Gastroesophageal sphincter (tissue), 4 donors: Measurements from ENCODE around the gene CMBL. TPM values are rescaled to one million over a fixed set of nuclear protein-coding genes. Genes with fewer than 3 reads are reported as not detected.
"Not testable (repeated sequence)": the region's sequence is repeated elsewhere in the genome, so short reads cannot be mapped to it uniquely, and the experiment has no call there.

Experiments
- ATAC-seq: fragments of 150-250 bp; one replicate; pipeline ENCODE4 v1.9.1; 2016; ENCODE audit warnings: mild to moderate bottlenecking, moderate library complexity
- H3K27ac ChIP-seq, 4 donors: fragments of 200-600 bp; sonication (generic) in 3 of 4; 1 replicate in 3 of 4; 2 replicates in 1 of 4; pipeline ENCODE4 v1.5.1; 2016 to 2019
- H3K27me3 ChIP-seq: fragments of 200-600 bp; sonication (generic); one replicate; pipeline ENCODE4 v1.5.1; 2019
- H3K36me3 ChIP-seq, 2 donors: fragments of 200-600 bp; sonication (generic); one replicate each; pipeline ENCODE4 v1.5.1; 2019; ENCODE audit warnings: control low read depth in 1 of 2
- H3K4me1 ChIP-seq, 3 donors: fragments of 200-600 bp; sonication (generic); 1 replicate in 2 of 3; 2 replicates in 1 of 3; pipeline ENCODE4 v1.5.1; 2016 to 2019; ENCODE audit warnings: control low read depth in 2 of 3
- H3K4me3 ChIP-seq, 2 donors: fragments of 200-600 bp; sonication (generic); one replicate each; pipeline ENCODE4 v1.5.1; 2019; ENCODE audit warnings: mild to moderate bottlenecking in 1 of 2, moderate library complexity in 1 of 2
- H3K9me3 ChIP-seq, 3 donors: fragments of 200-600 bp; sonication (generic); one replicate each; pipeline ENCODE4 v1.5.1; 2017 to 2019; ENCODE audit warnings: control low read depth in 2 of 3
- EP300 ChIP-seq: sonication (generic); formaldehyde crosslinking; IDR thresholded peaks from one replicate; pipeline ENCODE4 v1.6.1; 2017; ENCODE audit warnings: antibody characterized with exemption, mild to moderate bottlenecking
- POLR2A ChIP-seq, 2 donors: fragments of 450-650 bp; IDR thresholded peaks; one replicate each; pipeline ENCODE4 v1.6.1; 2017; ENCODE audit warnings: antibody characterized with exemption in 2 of 2, mild to moderate bottlenecking in 2 of 2, moderate library complexity in 1 of 2
- POLR2AphosphoS5 ChIP-seq: sonication (generic); formaldehyde crosslinking; IDR thresholded peaks from one replicate; pipeline ENCODE4 v1.6.1; 2017; ENCODE audit warnings: antibody characterized with exemption
- WGBS, 2 donors: methylation state at CpG; one replicate each; pipeline ENCODE4 v1.1.5; 2018; ENCODE audit warnings: low coverage in 1 of 2; 5-methylcytosine and 5-hydroxymethylcytosine counted together
- total RNA-seq, 4 donors: library from RNA; depleted of rRNA; stranded (reverse); fragments of >200 nt; gene quantifications; one replicate each; pipeline ENCODE4 v1.1.0, GENCODE V29; 2016
- TF ChIP-seq, protein P1 (sequence below), 4 experiments: fragments of 200-600 bp in 2 of 4; fragments of 450-650 bp in 2 of 4; sonication (generic) in 1 of 4; IDR thresholded peaks; one replicate each; pipeline ENCODE4 v1.5.1; 2017 to 2019; ENCODE audit warnings: antibody characterized with exemption in 4 of 4, mild to moderate bottlenecking in 2 of 4, moderate library complexity in 2 of 4

The CMBL gene
- total RNA-seq, 4 donors from 2014 or later: 2.2 to 7.7 (median 4.4) TPM

DNA sequence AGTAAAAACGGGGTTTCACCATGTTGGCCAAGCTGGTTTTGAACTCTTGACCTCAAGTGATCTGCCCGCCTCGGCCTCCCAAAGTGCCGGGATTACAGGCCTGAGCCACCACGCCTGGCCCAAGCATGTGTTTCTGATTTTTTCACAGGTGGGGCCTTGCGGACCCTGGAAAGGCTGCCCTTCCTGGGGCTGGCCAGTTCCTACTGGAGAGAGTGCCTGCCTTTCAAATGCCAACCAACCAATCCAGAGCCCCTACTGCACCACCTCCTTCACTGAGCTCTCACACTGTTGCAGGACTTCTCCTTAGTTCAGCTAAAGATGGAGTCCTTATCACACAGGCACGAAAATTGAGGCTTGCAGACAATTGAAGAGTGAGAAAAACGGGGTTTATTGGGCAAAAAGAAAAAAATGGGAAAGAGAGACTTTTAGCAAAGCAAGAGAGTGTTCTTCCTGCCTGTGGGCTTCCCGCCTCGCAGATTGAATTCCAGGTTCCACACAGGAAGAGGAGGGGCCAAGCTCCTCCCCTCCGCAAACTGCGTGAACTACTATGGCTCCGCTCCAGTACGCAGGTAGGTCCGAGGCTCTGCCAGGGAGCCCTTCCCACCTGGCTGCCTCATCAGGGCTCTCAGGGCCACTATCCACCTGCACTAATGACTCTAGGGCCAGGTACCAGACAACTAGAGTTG lies 8.3 kb upstream of the CMBL start:
- Histone ChIP-seq H3K36me3 (no peaks in the 10 kb centered on the region), H3K4me1 (no peaks in the 10 kb centered on the region), H3K9me3 (no peaks in the 10 kb centered on the region), H3K27me3 (no peaks in the 10 kb centered on the region), H3K4me3 (no peak overlapping the region), H3K27ac (no peak overlapping the region)
- 91 to 96% methylated on average over 4 to 8 of the region's 15 CpGs for WGBS, 2 donors
- no peak for TF ChIP-seq POLR2A (IDR thresholded peaks at IDR 0.05)
- no peak for TF ChIP-seq POLR2AphosphoS5
- TF ChIP-seq, protein P1, sequence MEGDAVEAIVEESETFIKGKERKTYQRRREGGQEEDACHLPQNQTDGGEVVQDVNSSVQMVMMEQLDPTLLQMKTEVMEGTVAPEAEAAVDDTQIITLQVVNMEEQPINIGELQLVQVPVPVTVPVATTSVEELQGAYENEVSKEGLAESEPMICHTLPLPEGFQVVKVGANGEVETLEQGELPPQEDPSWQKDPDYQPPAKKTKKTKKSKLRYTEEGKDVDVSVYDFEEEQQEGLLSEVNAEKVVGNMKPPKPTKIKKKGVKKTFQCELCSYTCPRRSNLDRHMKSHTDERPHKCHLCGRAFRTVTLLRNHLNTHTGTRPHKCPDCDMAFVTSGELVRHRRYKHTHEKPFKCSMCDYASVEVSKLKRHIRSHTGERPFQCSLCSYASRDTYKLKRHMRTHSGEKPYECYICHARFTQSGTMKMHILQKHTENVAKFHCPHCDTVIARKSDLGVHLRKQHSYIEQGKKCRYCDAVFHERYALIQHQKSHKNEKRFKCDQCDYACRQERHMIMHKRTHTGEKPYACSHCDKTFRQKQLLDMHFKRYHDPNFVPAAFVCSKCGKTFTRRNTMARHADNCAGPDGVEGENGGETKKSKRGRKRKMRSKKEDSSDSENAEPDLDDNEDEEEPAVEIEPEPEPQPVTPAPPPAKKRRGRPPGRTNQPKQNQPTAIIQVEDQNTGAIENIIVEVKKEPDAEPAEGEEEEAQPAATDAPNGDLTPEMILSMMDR (IDR thresholded peaks at IDR 0.05): no peak
- TF ChIP-seq EP300: no peak
- ATAC-seq: no peak

DNA sequence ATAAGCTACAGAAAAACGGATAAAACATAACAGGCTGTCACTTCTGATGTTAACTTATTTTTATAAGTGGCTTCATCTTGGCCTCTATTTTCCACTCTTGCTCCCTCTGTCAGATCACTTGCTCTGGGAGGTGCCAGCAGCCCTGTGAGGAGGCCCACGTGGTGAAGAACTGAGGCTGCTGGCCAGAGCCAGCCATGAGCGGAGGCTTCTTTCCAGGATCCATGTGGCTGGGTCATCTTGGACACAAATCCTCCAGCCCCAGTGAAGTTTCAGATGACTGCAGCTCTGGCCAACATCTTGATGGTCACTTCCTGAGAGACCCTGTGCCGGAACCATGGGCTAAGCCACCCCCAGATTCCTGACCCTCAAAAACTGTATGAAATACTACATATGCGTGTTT lies 7.5 kb upstream of the CMBL start:
- Histone ChIP-seq H3K4me1 (no peaks in the 10 kb centered on the region), H3K27me3 (no peaks in the 10 kb centered on the region), H3K9me3 (no peaks in the 10 kb centered on the region), H3K27ac (no peak overlapping the region), H3K4me3 (no peak overlapping the region), H3K36me3 (no peaks in the 10 kb centered on the region)
- TF ChIP-seq POLR2A (IDR thresholded peaks at IDR 0.05) (no peak), POLR2AphosphoS5 (no peak), EP300 (no peak)
- TF ChIP-seq, protein P1 (IDR thresholded peaks at IDR 0.05): no peak
- ATAC-seq: no peak
- 52 to 60% methylated on average over 4 of the region's 5 CpGs for WGBS, 2 donors

DNA sequence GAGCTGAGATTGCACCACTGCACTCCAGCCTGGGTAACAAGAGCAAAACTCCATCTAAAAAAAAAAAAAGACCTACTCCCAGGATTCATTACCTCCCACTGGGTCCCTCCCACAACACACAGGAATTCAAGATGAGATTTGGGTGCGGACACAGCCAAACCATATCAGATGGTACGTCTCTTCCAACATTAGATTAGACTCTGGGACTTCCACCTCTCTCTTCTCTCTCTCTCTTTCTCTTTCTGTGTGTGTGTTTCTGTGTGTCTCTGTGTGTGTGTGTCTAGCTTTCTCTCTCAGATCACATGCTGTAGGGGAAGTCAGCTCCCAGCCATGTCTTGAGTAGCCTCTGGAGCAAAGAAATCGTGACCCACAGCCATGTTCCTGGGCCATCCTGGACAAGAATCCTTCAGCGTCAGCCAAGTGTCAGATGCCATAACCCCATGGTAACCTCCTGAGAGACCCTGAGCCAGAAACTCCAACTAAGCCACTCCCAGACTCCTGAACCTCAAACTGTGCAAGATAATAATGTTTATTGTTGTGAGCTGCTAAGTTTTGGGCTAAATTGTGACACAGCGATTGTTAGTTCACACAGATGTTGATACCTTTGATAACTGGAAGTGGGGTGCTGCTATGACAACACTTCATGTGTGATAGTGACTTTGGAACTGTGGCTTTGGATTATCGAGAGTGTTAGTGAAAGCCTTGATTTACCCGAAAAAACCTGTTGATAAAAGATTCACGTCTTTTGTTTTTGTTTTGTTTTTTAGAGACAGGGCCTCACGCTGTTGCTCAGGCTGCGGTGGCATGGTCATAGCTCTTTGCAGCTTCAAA lies 4.1 kb upstream of the CMBL start:
- TF ChIP-seq POLR2AphosphoS5: no peak
- no peak for TF ChIP-seq EP300
- TF ChIP-seq, protein P1 (IDR thresholded peaks at IDR 0.05): no peak
- TF ChIP-seq POLR2A (IDR thresholded peaks at IDR 0.05): no peak
- Histone ChIP-seq H3K4me1 (peaks cover 0 to 4% (median 0%) of the 10 kb centered on the region in 3 donors), H3K27me3 (no peaks in the 10 kb centered on the region), H3K27ac (no peak overlapping the region), H3K36me3 (no peaks in the 10 kb centered on the region), H3K9me3 (no peaks in the 10 kb centered on the region), H3K4me3 (no peak overlapping the region)
- no peak for ATAC-seq
- 80 to 87% methylated on average over 7 to 9 of the region's 10 CpGs for WGBS, 2 donors

DNA sequence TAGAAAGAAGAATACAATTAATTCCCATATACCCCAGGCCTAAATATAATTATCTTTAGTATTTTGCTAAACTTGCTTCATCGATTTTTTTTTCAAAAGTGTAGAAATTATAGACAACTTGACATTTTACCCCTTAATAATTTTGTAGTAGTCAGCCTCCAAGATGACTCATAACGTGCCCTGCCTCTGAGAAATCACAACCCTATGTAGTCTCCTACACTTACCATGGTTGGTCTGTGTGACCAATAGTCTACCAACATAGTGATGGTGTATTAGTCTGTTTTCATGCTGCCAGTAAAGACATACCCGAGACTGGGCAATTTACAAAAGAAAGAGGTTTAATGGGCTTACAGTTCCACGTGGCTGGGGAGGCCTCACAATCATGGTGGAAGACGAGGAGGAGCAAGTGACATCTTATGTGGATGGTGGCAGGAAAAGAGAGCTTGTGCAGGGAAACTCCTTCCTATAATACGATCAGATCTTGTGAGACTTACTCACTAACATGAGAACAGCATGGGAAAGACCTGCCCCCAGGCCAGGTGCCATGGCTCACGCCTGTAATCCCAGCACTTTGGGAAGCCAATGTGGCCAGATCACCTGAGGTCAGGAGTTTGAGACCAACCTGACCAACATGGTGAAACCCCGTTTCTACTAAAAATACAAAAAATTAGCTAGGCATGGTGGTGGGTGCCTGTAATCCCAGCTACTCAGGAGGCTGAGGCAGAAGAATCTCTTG lies 3.3 kb upstream of the CMBL start:
- H3K36me3 ChIP-seq, ATAC-seq, H3K9me3 ChIP-seq, H3K4me3 ChIP-seq, H3K27ac ChIP-seq, H3K27me3 ChIP-seq: not testable (repeated sequence)
- 60 to 87% methylated on average over 5 to 7 of the region's 8 CpGs for WGBS, 2 donors
- peaks cover 0 to 12% (median 0%) of the 10 kb centered on the region in 3 donors for H3K4me1 ChIP-seq

DNA sequence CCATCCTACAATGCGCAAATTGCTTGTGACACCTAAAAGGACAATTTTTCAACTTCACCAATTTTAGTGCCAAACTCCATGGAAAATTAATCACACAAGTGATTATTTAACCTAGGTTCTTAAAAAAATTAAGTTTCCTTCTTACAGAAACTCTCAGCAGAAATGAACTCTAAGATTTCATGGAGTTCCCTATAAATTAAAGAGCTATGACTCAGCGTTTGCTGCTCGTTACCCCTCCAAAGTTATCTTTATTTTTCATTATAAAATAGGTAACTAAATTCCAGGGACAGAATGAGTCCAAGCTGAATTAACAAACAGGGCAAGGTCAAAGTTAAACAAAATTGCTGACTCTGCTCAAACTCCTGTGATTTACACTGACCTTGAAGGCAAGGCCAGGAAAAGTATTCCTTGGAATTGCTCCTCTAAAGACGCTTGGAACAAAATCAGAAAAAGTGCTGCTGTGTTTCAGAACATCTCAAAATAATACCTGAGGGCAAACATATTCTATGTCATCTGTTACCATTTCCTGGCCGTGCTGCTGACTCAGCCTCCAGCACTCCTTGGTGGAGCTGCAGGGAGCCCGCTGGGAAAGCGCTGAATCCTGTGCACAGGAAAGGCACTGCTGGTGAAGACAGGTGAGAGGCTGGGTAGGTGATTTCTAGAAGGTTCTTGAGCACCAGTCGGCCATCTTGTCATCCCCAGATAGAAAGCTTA lies 2.5 kb upstream of the CMBL start:
- TF ChIP-seq POLR2A (IDR thresholded peaks at IDR 0.05): no peak
- no peak for TF ChIP-seq POLR2AphosphoS5
- TF ChIP-seq, protein P1 (IDR thresholded peaks at IDR 0.05): no peak
- TF ChIP-seq EP300: no peak
- no peaks in the 10 kb centered on the region for H3K27me3 ChIP-seq
- no peak overlapping the region for H3K4me3 ChIP-seq
- no peak for ATAC-seq
- peaks cover 0 to 15% (median 0%) of the 10 kb centered on the region in 3 donors for H3K4me1 ChIP-seq
- H3K27ac ChIP-seq: no peak overlapping the region
- no peaks in the 10 kb centered on the region for H3K36me3 ChIP-seq
- 74 to 76% methylated on average over 4 to 8 of the region's 8 CpGs for WGBS, 2 donors
- H3K9me3 ChIP-seq: no peaks in the 10 kb centered on the region
